OCI-LY7 (cell line): ENCODE data around the gene OAS2. TPM values are rescaled to one million over a fixed set of nuclear protein-coding genes. Genes with fewer than 3 reads are reported as not detected.

Experiments used
- BruUV-seq: library from RNA; stranded (reverse); fragments of 400-500 nt; replicated peaks from 2 replicates; lab custom pipeline; 2021; lab: Mats Ljungman, UMichigan
- CTCF ChIA-PET: fragments of 300-600 bp; sonication (Branson Sonifier 250); formaldehyde crosslinking; loops from one replicate; lab custom pipeline; 2022; ENCODE audit warnings: antibody characterized with exemption; ENCODE audit not compliant: unreplicated experiment; lab: Charles Lee
- POLR2A ChIA-PET: fragments of 300-600 bp; sonication (Branson Sonifier 250); formaldehyde crosslinking; loops from one replicate; lab custom pipeline; 2022; ENCODE audit warnings: antibody characterized with exemption; lab: Charles Lee
- DNase-seq: peaks from one replicate; pipeline ENCODE4 v3.0.0-alpha.2; 2015; ENCODE audit warnings: low spot score
- H2AFZ ChIP-seq: fragments of 200-600 bp; sonication (generic), shearing (Covaris generic); 2 replicates; pipeline ENCODE4 v1.6.1; 2014; ENCODE audit warnings: mild to moderate bottlenecking, antibody characterized with exemption, low read length, moderate library complexity
- H3K27ac ChIP-seq: fragments of 200-600 bp; sonication (generic); 2 replicates; pipeline ENCODE4 v1.5.1; 2014; ENCODE audit warnings: mixed run types, low read depth, mild to moderate bottlenecking, moderate library complexity, low read length, inconsistent platforms; ENCODE audit not compliant: poor library complexity, severe bottlenecking
- H3K36me3 ChIP-seq: fragments of 200-600 bp; sonication (generic); 2 replicates; pipeline ENCODE4 v1.6.1; 2014; ENCODE audit warnings: mild to moderate bottlenecking, antibody characterized with exemption, low read length, moderate library complexity, mixed read lengths; ENCODE audit not compliant: insufficient read depth
- H3K4me1 ChIP-seq: fragments of 200-600 bp; sonication (generic); 2 replicates; pipeline ENCODE4 v1.5.1; 2014; ENCODE audit warnings: mild to moderate bottlenecking, low read length; ENCODE audit not compliant: insufficient read depth, poor library complexity, severe bottlenecking
- H3K4me2 ChIP-seq: fragments of 200-600 bp; sonication (generic); 2 replicates; pipeline ENCODE4 v1.6.1; 2014; ENCODE audit warnings: mild to moderate bottlenecking, low read length
- H3K4me3 ChIP-seq: fragments of 200-600 bp; sonication (generic); 2 replicates; pipeline ENCODE4 v1.5.1; 2014; ENCODE audit warnings: mild to moderate bottlenecking, low read depth, low read length; ENCODE audit not compliant: poor library complexity, severe bottlenecking
- H3K79me2 ChIP-seq: fragments of 200-600 bp; sonication (generic); 2 replicates; pipeline ENCODE4 v1.6.1; 2016; ENCODE audit warnings: low read depth, mild to moderate bottlenecking, low read length, moderate library complexity, mixed read lengths; ENCODE audit not compliant: insufficient read depth
- H3K9me2 ChIP-seq: fragments of 200-600 bp; sonication (generic); 2 replicates; pipeline ENCODE4 v1.6.1; 2016; ENCODE audit warnings: mild to moderate bottlenecking, low read length, mixed read lengths; ENCODE audit not compliant: insufficient read depth
- H3K9me3 ChIP-seq: fragments of 200-600 bp; sonication (generic); 2 replicates; pipeline ENCODE4 v1.6.1; 2014; ENCODE audit warnings: mild to moderate bottlenecking, mixed run types, low read length, mixed read lengths
- H4K20me1 ChIP-seq: fragments of 200-600 bp; sonication (generic); 2 replicates; pipeline ENCODE4 v1.6.1; 2014; ENCODE audit warnings: mild to moderate bottlenecking, antibody characterized with exemption, low read length, moderate library complexity, mixed read lengths; ENCODE audit not compliant: insufficient read depth
- CTCF ChIP-seq: fragments of 200-600 bp; sonication (generic); conservative IDR thresholded peaks from 2 replicates; pipeline ENCODE4 v1.5.1; 2014; ENCODE audit warnings: mild to moderate bottlenecking, antibody characterized with exemption, low read length, moderate library complexity, mixed read lengths
- EZH2phosphoT487 ChIP-seq: fragments of 200-600 bp; sonication (generic); IDR thresholded peaks from 2 replicates; pipeline ENCODE4 v1.6.1; 2018; ENCODE audit warnings: low read depth, borderline replicate concordance, mild to moderate bottlenecking, mixed run types, antibody characterized with exemption, low read length, moderate library complexity, mixed read lengths
- intact Hi-C: fragments of 100-400 bp; cut with micrococcal nuclease; formaldehyde crosslinking; loops from one replicate; pipeline ENCODE4 v1.10.0; 2022; ENCODE audit not compliant: unreplicated experiment
- total RNA-seq, 2 experiments: library from RNA; depleted of rRNA in 1 of 2; stranded (reverse); fragments of >200 nt in 1 of 2; shearing (Covaris generic) in 1 of 2; gene quantifications; 2 replicates each; pipeline ENCODE4 v1.2.3, GENCODE V29; 2014 to 2022

Gene OAS2
- total RNA-seq, 2 experiments from 2014 or later, result 33.2 to 46.8 TPM

GRCh38 chr12:113043240-113043639 lies 64.9 kb downstream of the OAS2 start:
- no peak overlapping the region for H2AFZ ChIP-seq
- TF ChIP-seq CTCF, result no peak
- no peak for TF ChIP-seq EZH2phosphoT487
- ChIA-PET CTCF (no interaction called here), POLR2A (interaction anchor here (1.1 kb wide), 1 partner anchor 45 kb away, joined by 3 read pairs; no protein-coding TSS in a partner anchor)
- intact Hi-C loops, result no loop called here
- peaks cover 32% of the 10 kb centered on the region for H3K4me1 ChIP-seq
- no peak overlapping the region for H3K27ac ChIP-seq
- peaks cover 14% of the 10 kb centered on the region for H3K36me3 ChIP-seq
- H3K4me3 ChIP-seq, result no peak overlapping the region
- H3K79me2 ChIP-seq, result no peaks in the 10 kb centered on the region
- no peak overlapping the region for H3K4me2 ChIP-seq
- H4K20me1 ChIP-seq, result no peaks in the 10 kb centered on the region
- BruUV-seq, result no TSS peak
- DNase-seq, result no peak
- no peaks in the 10 kb centered on the region for H3K9me2 ChIP-seq
- no peaks in the 10 kb centered on the region for H3K9me3 ChIP-seq

GRCh38 chr12:113044516-113044915 lies 66.2 kb downstream of the OAS2 start:
- intact Hi-C loops, result no loop called here
- H4K20me1 ChIP-seq, result no peaks in the 10 kb centered on the region
- no TSS peak for BruUV-seq

More at GRCh38 chr12:113044516-113044915, 66.2 kb downstream of the OAS2 start:
- ChIA-PET CTCF (no interaction called here), POLR2A (interaction anchor here (0.6 to 1.2 kb wide), 4 partner anchors 14 to 594 kb away, joined by 3 to 5 read pairs (median 3); no protein-coding TSS in a partner anchor)
- H3K4me2 ChIP-seq, result no peak overlapping the region
- TF ChIP-seq CTCF (no peak), EZH2phosphoT487 (no peak)
- no peaks in the 10 kb centered on the region for H3K9me3 ChIP-seq
- no peaks in the 10 kb centered on the region for H3K9me2 ChIP-seq
- peaks cover 45% of the 10 kb centered on the region for H3K4me1 ChIP-seq
- H2AFZ ChIP-seq, result no peak overlapping the region
- peaks cover 14% of the 10 kb centered on the region for H3K36me3 ChIP-seq
- H3K4me3 ChIP-seq, result no peak overlapping the region
- H3K79me2 ChIP-seq, result no peaks in the 10 kb centered on the region
- H3K27ac ChIP-seq, result no peak overlapping the region
- DNase-seq, result no peak
